Heart right ventricle (tissue), 16 donors: ENCODE data around the gene SKAP1. TPM values are rescaled to one million over a fixed set of nuclear protein-coding genes. Genes with fewer than 3 reads are reported as not detected.
A peak's percentile ranks its signal among the peaks of the same experiment; 100 is the strongest.

ENCODE experiments used
- ATAC-seq, 8 donors: fragments of 200-7000 bp; cut with Tn5 transposase; one replicate each; pipeline ENCODE4 v1.9.1; 2020; ENCODE audit warnings: mild to moderate bottlenecking in 8 of 8, moderate library complexity in 8 of 8, moderate number of reproducible peaks in 1 of 8
- DNase-seq, 2 donors: peaks; one replicate each; pipeline ENCODE4 v3.0.0-alpha.2; 2020
- H3K27ac ChIP-seq, 10 donors: fragments of 200-600 bp; sonication (generic) in 2 of 10; one replicate each; pipeline versions ENCODE4 v1.5.0 to v1.8.0; 2020 to 2022; ENCODE audit warnings: mild to moderate bottlenecking in 3 of 10
- H3K27me3 ChIP-seq, 7 donors: fragments of 200-600 bp; one replicate each; pipeline ENCODE4 v1.8.0; 2021 to 2022; ENCODE audit warnings: mild to moderate bottlenecking in 2 of 7
- H3K36me3 ChIP-seq, 9 donors: fragments of 200-600 bp; sonication (generic) in 1 of 9; one replicate each; pipeline versions ENCODE4 v1.5.0 to v1.8.0; 2020 to 2022; ENCODE audit warnings: mild to moderate bottlenecking in 2 of 9
- H3K4me1 ChIP-seq, 9 donors: fragments of 200-600 bp; sonication (generic) in 1 of 9; one replicate each; pipeline versions ENCODE4 v1.5.0 to v1.8.0; 2020 to 2022; ENCODE audit warnings: mild to moderate bottlenecking in 4 of 9
- H3K4me3 ChIP-seq, 10 donors: fragments of 200-600 bp; sonication (generic) in 2 of 10; one replicate each; pipeline versions ENCODE4 v1.5.0 to v1.8.0; 2020 to 2022; ENCODE audit warnings: mild to moderate bottlenecking in 7 of 10, moderate library complexity in 2 of 10
- H3K9me3 ChIP-seq, 11 donors: fragments of 200-600 bp in 10 of 11; sonication (generic) in 2 of 11; one replicate each; pipeline versions ENCODE4 v1.5.0 to v1.8.0; 2013 to 2022; ENCODE audit warnings: mild to moderate bottlenecking in 2 of 11, control low read depth in 1 of 11, moderate library complexity in 1 of 11
- CTCF ChIP-seq, 9 donors: fragments of 200-600 bp; sonication (generic) in 2 of 9; IDR thresholded peaks; one replicate each; pipeline versions ENCODE4 v1.5.0 to v1.8.0; 2021 to 2022; ENCODE audit warnings: antibody characterized with exemption in 9 of 9, mild to moderate bottlenecking in 5 of 9, moderate library complexity in 1 of 9
- WGBS, 2 donors: extraction: QIAGEN DNeasy Blood & Tissue Kit; methylation state at CpG; one replicate each; pipeline ENCODE4 v1.1.7; 2013; ENCODE audit warnings: inconsistent platforms in 1 of 2; 5-methylcytosine and 5-hydroxymethylcytosine counted together
- intact Hi-C, 10 donors: fragments of 100-400 bp; cut with DNase I; formaldehyde crosslinking; loops; one replicate each; pipeline versions ENCODE4 v1.11.1 to v1.14.2; 2022
- polyA plus RNA-seq, 2 donors: library from polyadenylated mRNA; stranded (reverse); fragments of 200-250 nt; gene quantifications; one replicate each; pipeline ENCODE4 v1.2.3, GENCODE V29; 2013
- total RNA-seq, 10 donors: library from RNA; stranded (reverse); fragmentation: NEBNext Ultra II Directional in 3 of 10; extraction: Animal tissue kit (Norgen Biotek cat#: 25700) in 3 of 10; gene quantifications; one replicate each; pipeline versions ENCODE4 v1.2.1 to v1.2.4, GENCODE V29; 2021 to 2023
- donor health status: Arrhythmogenic right ventricular cardiomyopathy.
- donor health status: ischemic (EF 13 %, LVEDD 7.1; RV severe dilation, severe dysfunction).
- donor health status: healthy with polysubstance abuse.
- donor health status: DM: no; HTN: yes; CAD: no.
- donor health status: DM: no; HTN: no; CAD: no.
- donor health status: ischemic (EF 25% LVEDD 6.9; RV normal size, moderate dysfunction).
- donor health status: ischemic (EF 25% LVEDD 5.7; RV mildly dilated, moderate dysfunction).
- donor health status: healthy.
- donor health status: DM: yes; HTN: yes; CAD: no.
- donor health status: Ischemic cardiomyopathy.
- donor health status: ischemic (EF 35%, LVEDD 5.7; RV mildly dilated, moderate dysfunction).
- donor health status: nonischemic (EF 11% LVEDD 7.7; RV severe dilation, severe dysfunction).
- donor health status: DM: yes; HTN: yes; CAD: no.
- donor health status: PGD.
- donor health status: ischemic (EF 29% LVEDD 5.4; RV normal size, mild dysfunction).
- donor health status: nonischemic (EF 23%, LVEDD 6.1; RV moderate dilation, normal function).

SKAP1 gene
- total and polyA plus RNA-seq, 12 donors: 0.33 to 1.7 (median 0.75) TPM; not detected in 5

DNA sequence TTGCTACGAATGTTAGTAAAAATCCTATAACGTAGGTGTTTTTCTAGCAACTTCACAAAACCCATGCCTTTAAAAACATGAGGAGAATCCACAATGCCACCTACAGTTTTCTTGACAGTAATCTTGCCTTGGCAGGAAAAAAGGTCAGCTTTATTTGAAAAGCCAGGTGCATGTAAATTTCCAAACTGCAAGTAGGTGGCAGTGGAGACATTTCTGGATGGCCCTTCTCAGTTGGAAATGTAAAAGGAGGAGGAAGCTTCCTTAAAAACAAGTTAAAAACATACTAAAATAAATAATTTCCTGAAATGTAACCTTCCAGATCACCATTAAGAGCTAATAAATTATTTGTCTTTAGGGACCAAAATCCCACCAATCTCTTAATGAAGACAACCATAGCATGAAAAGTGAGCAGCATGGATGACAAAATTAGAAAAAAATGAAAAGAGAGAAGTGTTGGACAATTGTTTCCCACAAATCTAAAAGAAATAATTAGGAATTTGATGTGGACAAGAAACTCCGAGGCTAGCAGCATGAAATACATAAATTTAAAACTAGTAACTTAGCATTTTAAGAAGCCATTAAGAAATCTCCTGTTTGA, 170.2 kb downstream of the SKAP1 start:
- 30 to 49% methylated on average over 3 of the region's 3 CpGs for WGBS, 2 donors
- Histone ChIP-seq H3K27me3 (peaks cover 0 to 24% (median 16%) of the 10 kb centered on the region in 7 donors), H3K4me1 (no peaks in the 10 kb centered on the region), H3K9me3 (no peaks in the 10 kb centered on the region), H3K36me3 (no peaks in the 10 kb centered on the region), H3K4me3 (no peak overlapping the region), H3K27ac (no peak overlapping the region)
- DNase-seq: no peak
- no peak for ATAC-seq
- intact Hi-C loops: no loop called here
- peak in 8 of 9 donors; percentile 8 to 61 (median 47) for TF ChIP-seq CTCF (IDR thresholded peaks at IDR 0.05)

GRCh38 chr17:48258331-48258730, 171.7 kb downstream of the SKAP1 start:
- Histone ChIP-seq H3K36me3 (no peaks in the 10 kb centered on the region), H3K4me3 (no peak overlapping the region), H3K27me3 (peaks cover 0 to 36% (median 23%) of the 10 kb centered on the region in 7 donors), H3K4me1 (no peaks in the 10 kb centered on the region), H3K9me3 (no peaks in the 10 kb centered on the region), H3K27ac (no peak overlapping the region)
- DNase-seq (no peak), ATAC-seq (no peak)
- intact Hi-C loops: no loop called here
- WGBS, 2 donors: 81 to 84% methylated on average over 1 of the region's 1 CpG
- TF ChIP-seq CTCF (IDR thresholded peaks at IDR 0.05): no peak

DNA sequence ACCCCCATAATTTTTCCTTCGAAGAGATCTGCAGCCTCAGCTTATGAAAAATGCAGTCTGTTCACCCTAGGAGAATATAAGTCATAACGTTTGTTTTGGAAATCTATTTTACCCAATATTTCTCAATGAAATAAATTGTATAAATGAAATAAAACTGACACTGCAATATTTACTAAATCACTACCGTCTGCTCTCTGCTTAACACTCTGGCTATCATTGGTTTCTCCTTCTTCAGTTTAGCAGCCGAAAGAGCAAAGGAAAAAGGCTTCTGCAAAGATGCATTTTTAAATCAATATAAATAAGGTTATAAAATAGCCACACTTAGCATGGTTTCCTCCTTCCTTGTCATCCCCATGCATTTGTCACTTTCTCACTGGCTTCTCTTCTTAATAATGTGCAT, 174.3 kb downstream of the SKAP1 start:
- no peak for DNase-seq
- no peak for TF ChIP-seq CTCF (IDR thresholded peaks at IDR 0.05)
- intact Hi-C loops: no loop called here

DNA sequence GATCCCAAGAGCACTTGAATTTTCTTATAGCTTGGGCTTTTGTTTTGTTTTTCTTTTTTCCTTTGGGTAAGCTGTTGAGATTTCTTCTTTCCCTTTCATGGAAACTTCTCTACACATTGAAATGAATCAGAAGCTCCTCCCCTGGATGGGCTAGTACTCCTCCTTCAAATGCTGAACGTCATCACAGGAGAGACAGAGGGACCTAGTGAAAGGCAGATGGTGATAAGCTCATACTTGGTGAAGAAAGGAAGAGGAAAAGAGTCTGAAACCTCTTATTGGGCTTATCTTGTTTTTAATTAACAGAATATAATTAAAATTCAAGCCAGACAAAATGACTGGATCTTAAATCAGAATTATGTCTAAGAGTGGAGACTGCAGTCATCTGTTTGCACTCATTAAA, 175.1 kb downstream of the SKAP1 start:
- H3K27ac ChIP-seq: no peak overlapping the region
- no peak overlapping the region for H3K4me3 ChIP-seq
- intact Hi-C loops: no loop called here
- no peaks in the 10 kb centered on the region for H3K9me3 ChIP-seq
- WGBS, 2 donors: 20 to 34% methylated on average over 1 of the region's 1 CpG
- no peak for DNase-seq
- ATAC-seq: no peak
- TF ChIP-seq CTCF (IDR thresholded peaks at IDR 0.05): no peak
- H3K4me1 ChIP-seq: no peaks in the 10 kb centered on the region
- H3K36me3 ChIP-seq: no peaks in the 10 kb centered on the region
- peaks cover 0 to 45% (median 35%) of the 10 kb centered on the region in 7 donors for H3K27me3 ChIP-seq

More for the DNA sequence above, 174.3 kb downstream of the SKAP1 start:
- ATAC-seq: no peak
- 83% methylated on average over 4 of the region's 4 CpGs for WGBS, 2 donors
- peaks cover 0 to 44% (median 32%) of the 10 kb centered on the region in 7 donors for H3K27me3 ChIP-seq
- H3K9me3 ChIP-seq: no peaks in the 10 kb centered on the region
- no peaks in the 10 kb centered on the region for H3K36me3 ChIP-seq
- H3K4me1 ChIP-seq: no peaks in the 10 kb centered on the region
- no peak overlapping the region for H3K4me3 ChIP-seq
- no peak overlapping the region for H3K27ac ChIP-seq
